Endometrial microvascular endothelial cells (primary cell): ENCODE results near the gene AKR1B1. TPM values are rescaled to one million over a fixed set of nuclear protein-coding genes. Genes with fewer than 3 reads are reported as not detected.

Experiments used
- in situ Hi-C: cut with HindIII; loops from 2 replicates; pipeline ENCODE4 v1.10.0; 2017; ENCODE audit warnings: low sequenced_read_pairs, low pct_unique_long_range_greater_than_20kb; ENCODE audit errors: inconsistent ontology term
- total RNA-seq: library from RNA; depleted of rRNA; stranded (reverse); fragments of >200 nt; gene quantifications from one replicate; pipeline ENCODE4 v1.2.3, GENCODE V29; 2015; ENCODE audit errors: inconsistent ontology term

Gene AKR1B1
- total RNA-seq, 1 donor from 2014 or later: 213 TPM

DNA sequence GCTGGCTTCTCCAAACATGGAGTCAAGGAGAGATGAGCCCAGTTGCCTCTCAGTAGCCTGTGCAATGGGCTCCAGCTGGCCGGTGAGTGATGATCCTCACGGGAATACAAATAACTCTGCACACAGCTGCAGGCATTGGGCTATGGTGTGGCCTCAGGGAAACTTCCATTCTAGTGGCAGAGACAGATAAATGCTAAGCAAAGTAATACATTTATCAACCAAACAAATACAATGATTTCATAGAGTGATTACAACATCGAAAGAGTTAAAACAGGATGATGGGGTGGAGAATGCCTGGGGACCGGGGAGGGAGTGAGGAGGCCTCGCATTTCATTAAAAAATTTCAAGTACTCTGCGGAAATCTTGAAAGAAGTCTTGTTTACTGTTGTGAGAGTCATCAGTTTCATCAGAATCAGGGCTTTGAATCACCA is 15.0 kb upstream of the AKR1B1 start:
- in situ Hi-C loops: no loop called here

DNA sequence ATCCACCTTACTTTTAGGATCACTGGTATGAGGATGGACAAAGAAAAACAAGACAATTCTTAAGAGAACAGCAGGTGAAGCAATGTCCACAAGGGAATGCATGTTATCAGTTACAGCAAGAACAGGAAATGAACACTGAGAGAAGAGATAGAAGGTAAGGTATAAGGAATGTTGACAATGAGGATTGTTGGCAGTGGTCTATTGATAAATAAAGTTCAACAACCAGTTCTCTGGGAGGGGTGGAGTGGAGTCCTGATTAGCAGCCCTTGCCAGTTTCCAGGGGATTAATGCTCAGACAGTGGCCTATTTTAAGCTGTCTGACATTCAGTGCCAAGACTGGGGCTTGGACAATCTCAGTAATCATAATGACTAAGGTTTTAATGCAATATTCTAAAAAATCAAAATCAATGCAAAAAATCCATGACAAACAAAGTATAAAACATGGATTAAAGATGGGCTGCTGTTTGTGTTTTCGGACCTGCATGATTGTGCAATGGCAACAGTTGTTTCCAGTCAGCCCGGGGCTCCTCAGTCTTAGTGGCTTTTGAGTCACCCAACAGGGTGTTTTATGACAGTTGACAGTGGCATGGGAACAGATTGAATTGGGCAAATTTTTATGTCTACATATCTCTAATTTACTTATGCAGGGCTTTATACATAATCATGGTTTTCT is 13.8 kb upstream of the AKR1B1 start:
- in situ Hi-C loops: no loop called here

DNA sequence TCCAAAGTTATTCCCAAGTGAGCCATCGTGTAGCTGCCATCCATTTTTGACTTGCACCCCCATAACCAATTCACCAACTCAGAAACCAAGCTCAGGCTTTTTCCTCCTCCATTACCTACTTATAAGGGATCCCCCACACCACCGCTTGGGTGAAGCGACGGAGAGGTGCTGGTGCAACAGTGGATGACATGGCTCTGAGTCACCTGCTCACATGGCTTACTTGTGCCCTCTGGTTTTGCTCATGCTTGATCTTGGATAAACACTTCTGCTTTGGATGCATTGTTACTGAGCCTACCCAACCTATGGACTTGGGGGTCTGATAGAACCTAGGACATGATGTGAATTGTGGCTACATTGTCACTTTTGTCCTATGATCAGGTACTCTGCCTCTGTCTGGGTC is 12.0 kb upstream of the AKR1B1 start:
- in situ Hi-C loops: no loop called here

DNA sequence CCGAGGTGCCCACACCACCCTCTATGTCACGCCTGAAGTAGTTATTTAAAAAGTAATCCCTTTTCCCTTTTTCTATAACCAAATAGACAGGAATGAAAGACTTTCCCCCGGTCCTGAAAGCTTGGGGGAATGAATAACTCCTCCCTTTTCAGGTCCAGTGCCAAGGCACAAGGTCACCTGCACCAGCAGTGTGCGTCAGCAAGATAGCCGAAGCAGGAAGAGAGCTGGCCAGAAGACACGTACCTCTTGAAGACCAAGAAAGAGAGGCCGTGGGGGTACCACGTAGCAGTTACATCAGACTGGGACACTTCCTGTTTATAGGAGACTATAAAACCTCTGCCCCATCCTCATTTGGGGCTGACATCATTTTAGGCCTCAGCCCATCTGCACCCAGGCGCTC is 10.7 kb upstream of the AKR1B1 start:
- in situ Hi-C loops: no loop called here

DNA sequence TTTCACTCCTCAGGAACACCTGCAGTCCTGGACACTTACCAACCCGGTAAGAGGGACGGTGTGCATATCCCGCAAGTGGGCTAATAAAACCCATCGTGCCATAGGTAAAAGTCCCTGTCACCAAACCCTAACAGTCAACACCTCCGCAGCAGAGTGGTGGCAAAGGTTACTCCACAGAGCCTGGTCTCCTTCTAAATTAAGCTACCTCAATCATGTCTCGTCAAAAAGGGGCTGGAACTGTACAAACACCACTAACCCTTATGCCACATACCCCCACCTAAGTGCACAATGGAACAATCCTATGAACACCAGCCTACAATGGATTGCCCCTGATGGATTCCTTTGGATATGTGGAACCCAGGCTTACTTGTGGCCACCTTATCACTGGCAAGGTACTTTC is 9.6 kb upstream of the AKR1B1 start:
- in situ Hi-C loops: no loop called here

DNA sequence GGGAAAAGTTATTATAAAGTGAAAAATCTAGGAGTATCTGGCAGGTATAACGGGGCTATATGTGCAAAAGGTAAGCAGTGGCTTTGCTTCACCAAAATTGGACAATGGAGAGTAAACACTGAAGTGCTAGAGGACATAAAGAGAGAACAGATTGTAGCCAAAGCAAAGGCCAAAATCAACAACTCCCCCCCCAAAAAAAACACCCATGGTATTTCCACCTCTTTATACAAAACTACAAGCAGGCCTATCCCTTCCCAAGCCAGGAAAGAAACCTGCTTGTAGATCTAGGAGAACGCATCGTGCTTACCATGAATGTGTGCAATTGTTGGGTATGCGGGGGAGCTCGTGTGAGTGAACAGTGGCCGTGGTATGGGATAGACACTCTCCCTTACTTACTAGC is 9.2 kb upstream of the AKR1B1 start:
- in situ Hi-C loops: no loop called here

DNA sequence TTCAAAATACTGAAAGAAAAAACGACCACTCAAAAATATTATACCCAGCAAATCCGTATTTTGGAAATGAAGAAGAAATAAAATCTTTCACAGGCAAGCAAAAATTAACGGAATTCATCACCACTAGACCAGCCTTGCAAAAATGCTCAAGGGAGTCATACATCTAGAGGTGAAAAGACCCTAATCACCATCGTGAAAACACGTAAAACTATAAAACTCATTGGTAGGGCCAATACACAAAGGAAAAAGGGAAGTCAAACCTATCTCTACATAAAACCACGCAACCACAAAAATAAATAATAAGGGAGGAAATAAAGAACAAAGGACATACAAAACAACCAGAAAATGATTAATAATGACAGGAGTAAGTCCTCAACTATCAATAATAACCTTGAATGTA is 6.6 kb upstream of the AKR1B1 start:
- in situ Hi-C loops: no loop called here

DNA sequence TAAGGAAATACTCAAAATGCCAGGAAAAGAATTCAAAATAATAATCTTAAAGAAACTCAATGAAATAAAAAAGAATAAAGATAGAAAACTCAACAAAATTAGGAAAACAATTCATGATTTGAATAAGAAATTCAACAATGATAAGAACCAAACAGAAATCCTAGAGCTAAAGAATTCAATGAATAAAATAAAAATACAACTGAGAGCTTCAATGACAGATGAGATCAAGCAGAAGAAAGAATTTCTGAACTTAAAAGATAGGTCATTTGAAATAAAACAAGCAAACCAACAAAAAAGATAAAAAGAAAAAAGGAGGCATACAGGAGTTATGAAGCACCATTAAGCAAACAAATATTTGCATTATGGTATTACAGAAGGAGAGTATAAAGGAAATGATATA is 5.6 kb upstream of the AKR1B1 start:
- in situ Hi-C loops: no loop called here

DNA sequence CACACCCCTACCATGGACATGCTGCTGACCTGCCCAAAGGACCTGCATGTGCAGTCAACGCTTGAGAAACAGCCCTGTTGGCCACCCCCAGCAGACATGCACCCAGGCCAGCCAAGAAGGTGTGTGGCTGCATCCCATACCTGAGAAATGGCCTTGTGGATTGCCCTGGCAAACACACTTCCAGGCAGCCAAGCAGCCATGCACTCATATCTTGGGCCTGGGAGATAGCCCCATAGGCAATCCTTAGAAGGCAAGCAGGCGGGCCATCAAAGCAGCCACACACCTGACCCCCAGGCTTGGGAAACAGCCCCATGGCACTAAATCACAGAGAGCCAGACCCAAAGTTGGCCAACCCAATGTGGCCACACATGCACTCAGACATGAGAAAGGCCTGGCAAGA is 4.9 kb upstream of the AKR1B1 start:
- in situ Hi-C loops: no loop called here

DNA sequence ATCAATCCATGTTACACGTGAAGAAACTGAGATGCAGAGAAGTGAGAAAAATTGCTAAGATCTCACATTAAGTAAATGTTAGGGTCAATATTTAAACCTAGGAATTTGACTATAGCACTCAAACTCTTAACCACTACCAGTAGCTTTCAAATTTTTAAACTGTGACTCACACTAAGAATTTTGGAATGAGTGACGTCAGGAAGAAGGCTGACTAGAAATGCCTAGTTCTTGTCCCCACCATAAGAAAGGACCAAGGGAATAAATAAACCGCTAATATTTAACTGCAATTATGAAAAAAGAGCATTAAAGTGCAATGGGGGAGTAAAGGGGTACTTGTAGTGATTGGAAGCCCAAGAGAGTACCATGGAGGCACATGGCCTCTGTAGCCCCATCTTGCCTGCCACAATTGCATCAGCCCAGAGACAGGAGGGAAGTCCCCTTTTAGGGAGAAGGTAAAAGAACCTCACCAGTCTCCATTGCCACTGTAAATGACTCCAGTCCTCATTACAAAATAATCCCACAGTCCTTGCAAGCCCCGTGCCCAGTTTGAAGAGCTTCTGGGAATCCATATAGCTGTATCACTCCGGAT is 3.5 kb upstream of the AKR1B1 start:
- in situ Hi-C loops: no loop called here

DNA sequence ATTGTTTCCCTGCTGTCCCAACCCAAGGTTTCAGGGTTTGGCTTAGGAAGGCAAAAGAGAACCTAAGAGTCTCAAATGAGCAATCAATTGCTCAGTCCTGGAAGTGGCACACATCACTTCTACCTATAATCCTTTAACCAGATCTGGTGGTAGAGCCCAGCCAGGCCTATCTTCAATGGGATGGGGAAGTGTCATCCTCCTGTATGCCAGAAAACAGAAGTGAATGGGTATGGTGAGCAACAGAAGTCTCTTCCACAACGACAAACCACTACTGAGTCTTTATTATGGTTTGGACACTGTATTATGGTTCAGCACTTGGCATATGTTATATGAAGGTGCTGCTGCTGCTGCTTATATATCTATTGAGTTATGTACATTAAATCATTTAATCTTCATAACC is 3.0 kb upstream of the AKR1B1 start:
- in situ Hi-C loops: no loop called here

DNA sequence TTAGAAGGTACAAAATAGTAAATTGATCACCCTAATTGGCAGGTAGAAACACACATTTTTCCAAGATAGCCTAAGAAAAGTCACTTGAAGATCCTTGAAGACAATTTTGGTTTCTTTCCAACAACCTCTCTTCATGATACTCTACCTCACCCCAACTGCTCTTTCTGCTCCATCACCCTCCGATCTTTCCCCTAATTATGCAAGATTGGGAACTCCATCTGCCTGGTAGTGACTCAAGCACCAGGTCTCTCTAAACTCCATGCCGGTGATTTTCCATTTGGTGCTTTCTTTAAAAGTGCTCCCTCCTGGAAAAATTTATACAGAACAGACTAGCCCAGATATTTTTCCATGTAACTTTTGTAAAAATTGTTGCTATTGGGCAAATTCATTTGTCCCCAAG is 1.1 kb upstream of the AKR1B1 start:
- in situ Hi-C loops: no loop called here

DNA sequence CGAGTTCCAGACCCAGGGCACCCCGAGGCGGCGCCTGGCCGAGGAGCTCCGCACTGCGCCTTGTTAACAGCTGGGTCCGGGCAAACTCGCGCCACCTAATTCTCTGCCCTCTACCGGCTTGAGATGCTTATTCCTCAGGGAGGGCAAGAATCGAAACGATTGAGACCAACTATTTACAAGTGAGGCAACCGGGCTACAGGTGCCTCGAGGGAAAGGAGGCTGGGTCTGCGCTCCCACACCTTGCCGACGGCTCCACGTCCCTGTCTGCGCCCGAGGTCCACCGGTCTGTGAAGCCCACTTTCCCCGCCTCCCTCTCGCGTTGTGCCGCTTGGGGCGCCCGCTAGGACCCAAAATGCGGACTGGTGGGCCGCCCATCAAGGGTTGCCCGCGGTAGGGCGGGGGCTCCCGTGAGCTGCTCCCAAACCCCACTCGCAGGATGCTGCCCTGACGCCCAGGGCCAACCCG is 527 bp downstream of the AKR1B1 start:
- in situ Hi-C loops: no loop called here

DNA sequence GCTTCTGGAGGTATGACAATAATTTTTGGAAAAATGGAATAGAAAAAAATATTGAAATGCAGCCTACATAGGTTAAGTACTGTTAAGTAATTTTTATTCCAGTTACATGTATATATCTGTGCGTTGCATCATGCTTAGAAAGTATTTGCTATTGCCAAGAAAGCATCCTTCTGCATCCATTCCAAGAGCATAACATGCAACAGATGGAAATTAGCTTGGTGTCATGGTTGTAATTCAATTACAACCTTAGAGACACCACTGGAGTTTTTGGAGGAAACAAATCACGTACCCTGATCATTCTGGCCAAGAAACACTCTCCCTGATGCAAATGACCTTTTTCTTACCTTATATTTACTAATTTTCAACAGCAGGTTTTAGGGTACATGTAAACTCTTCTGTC is 1.7 kb downstream of the AKR1B1 start:
- in situ Hi-C loops: no loop called here

DNA sequence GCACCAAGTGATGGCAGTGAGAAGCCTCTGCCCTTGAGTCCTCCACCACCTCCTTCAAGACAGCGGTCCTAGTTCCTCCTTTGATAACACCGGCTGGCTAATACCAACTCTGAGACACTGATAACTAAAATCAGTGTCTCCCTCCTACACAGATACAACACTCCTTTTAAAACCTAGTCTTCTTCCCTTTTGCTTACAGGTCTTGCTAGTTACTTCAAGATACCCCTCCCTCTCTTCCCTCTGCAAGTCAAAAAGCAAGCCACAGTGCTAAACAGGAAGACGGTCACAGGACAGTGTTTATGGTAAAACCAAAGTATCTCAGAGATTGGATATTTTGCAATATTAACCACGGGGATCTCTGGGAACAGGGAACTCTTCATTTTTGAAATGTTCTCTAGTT is 4.6 kb downstream of the AKR1B1 start:
- in situ Hi-C loops: no loop called here

DNA sequence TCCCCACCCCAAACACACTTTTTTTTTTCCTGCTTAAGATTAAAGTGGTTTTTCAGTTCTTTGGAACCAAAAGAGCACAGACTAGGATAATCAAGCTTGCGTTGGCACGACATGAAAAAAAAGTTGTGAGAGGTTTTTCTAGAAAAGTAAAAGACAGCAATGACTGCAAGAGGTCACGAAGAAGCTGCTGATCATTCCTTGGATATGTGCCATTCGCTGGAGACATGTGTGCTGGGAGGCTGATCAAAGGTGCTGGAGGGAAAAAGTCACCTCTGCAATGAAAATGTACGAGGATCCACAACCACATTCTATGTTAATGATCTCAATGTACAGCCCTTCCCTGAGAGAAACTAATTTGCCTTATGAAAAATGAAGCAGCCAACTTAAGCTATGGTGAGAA is 5.4 kb downstream of the AKR1B1 start:
- in situ Hi-C loops: no loop called here

DNA sequence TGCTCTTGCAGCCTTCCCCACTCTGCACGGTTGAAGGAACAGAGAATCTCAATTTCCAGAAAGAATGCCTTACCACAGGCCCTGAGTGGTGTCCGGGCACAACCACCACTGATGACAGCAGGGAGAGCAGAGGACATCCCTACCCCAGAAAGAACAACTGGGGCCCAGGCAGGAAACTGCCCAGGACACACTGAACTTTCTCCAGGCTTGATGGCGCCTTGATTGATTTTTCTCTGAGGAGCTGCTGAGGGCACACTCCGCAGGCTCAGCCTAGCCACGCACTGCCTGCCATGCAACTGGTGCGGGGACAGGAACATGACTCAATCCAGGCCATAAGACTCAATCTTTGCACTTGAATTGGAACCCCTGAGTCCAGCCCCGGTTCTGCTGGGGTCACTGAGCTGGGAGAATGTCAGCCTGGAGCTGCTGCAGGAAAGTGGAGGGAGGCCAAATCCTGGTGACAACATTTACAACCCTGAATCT is 5.9 kb downstream of the AKR1B1 start:
- in situ Hi-C loops: no loop called here

DNA sequence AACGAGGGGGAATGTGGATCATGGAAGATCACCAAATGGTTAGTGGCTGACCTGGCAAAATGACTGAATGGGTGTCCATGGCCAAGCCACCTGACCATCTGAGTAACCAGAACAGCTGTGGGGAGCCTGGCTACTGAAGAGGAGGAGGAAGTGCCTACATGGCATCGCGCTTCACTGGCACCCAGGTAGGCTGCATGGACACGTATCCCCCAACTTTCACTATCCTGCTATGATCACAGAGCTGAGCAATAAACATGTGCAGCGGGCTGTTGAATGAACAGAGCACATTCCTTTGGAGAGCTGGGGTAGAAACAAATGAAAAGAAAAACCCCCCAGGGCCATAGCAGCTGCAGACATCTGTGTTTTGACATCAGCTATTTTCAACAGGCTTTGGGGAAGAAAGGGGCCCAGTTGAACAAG is 6.5 kb downstream of the AKR1B1 start:
- in situ Hi-C loops: no loop called here

DNA sequence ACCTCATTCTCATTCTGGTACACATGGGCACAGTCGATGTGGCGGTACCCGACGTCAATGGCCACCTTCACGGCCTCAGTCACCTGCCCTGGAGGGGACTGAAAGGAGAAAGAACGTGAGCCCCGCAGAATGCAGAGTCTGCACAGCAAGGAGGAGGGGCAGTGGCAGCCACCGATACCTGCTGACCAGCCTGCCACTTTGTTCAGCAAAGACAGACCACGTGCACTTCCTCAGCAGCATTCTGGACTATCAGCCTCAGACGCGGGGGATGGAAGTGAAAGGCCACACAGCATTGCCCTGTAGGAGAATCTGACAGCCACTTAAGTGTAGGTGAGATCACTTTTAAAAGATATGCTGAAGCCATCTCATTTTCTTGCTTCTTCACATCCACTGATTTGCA is 7.2 kb downstream of the AKR1B1 start:
- in situ Hi-C loops: no loop called here

DNA sequence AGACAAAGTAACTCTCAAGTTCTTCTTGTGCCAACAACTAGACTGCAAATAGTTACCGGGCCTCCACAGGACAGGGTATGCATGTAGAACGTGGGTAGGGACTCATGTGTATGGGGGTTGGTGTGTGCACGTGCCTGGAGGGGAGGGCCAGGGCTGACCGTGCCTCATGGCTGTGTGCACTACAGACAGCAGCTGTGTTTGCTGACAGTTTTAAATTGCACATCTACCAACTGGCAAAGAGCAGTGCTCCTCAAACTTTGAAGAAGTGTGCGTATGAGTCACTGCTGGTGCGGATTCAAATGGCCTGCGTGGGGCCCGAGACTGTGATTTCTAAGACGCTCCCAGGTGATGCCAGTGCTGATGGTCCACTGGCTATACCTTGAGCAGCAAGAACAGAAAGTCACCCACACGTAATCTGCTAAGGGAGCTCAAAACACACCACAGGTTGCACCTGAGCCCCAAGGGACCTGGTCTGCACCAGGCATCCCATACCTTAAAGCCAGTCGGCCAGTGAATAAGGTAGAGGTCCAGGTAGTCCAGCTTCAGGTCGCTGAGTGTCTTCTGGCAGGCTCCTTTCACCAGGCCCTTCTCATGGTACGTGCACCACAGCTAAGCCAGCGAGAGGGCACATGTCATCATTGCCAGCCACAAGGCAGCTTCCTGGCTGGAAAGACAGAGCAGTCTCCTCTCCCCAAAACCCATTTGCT is 8.5 kb downstream of the AKR1B1 start:
- in situ Hi-C loops: no loop called here
